ENCODE data around the gene RNF208. TPM values are rescaled to one million over a fixed set of nuclear protein-coding genes. Genes with fewer than 3 reads are reported as not detected.

RNF208 gene
- total and polyA plus RNA-seq, 2 experiments from 2014 or later: 1.4 to 5.6 TPM

DNA sequence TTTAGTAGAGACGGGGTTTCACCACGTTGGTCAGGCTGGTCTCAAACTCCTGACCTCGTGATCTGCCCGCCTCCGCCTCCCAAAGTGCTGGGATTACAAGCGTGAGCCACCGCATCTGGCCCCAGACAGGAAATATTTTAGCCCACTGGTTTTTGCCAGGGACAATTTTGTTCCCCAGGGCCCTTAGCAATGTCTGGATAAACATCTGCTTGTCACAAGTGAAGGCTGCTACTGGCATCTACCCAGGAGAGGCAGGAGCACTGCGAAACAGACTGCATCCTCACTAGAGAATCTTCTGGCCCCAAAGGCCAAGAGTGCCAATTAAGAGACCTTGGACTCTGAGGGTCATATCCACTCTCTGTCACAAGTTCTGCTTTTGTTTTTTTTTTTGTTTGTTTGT lies 19.1 kb downstream of the RNF208 start:
- Histone ChIP-seq H3K4me3 (no peak overlapping the region), H3K27ac (ENCODE audit: low read depth) (no peak overlapping the region), H2AFZ (no peak overlapping the region), H3K9me2 (ENCODE audit: insufficient read depth) (no peaks in the 10 kb centered on the region), H3F3A (replicated peaks; ENCODE audit: low read depth) (peaks cover 21% of the 10 kb centered on the region; the same call in 1 of the 2 replicates), H3K36me3 (ENCODE audit: insufficient read depth) (no peaks in the 10 kb centered on the region), H3K27me3 (ENCODE audit: insufficient read depth) (no peaks in the 10 kb centered on the region), H4K20me1 (replicated peaks; ENCODE audit: insufficient read depth) (peaks cover 14% of the 10 kb centered on the region), H3K4me1 (ENCODE audit: insufficient read depth) (peaks cover 30% of the 10 kb centered on the region), H3K4me2 (no peak overlapping the region), H3K79me2 (replicated peaks; ENCODE audit: insufficient read depth) (peaks cover 60% of the 10 kb centered on the region)
- no peak for TF ChIP-seq EZH2phosphoT487 (IDR thresholded peaks at IDR 0.05; ENCODE audit: unreplicated experiment)
- TF ChIP-seq CTCF (conservative IDR thresholded peaks at IDR 0.05; ENCODE audit: low read depth in 2 of 2): no peak
- TF ChIP-seq STAT1 (IDR thresholded peaks at IDR 0.05; ENCODE audit: unreplicated experiment): no peak
- TF ChIP-seq ZNF331 (CRISPR knock-in tag; IDR thresholded peaks at IDR 0.05; ENCODE audit: low read depth): no peak
- TF ChIP-seq NANOG (IDR thresholded peaks at IDR 0.05; ENCODE audit: borderline replicate concordance): no peak
- no peak for TF ChIP-seq ZNF462 (CRISPR knock-in tag; IDR thresholded peaks at IDR 0.05)
- no peak for TF ChIP-seq JUNB (IDR thresholded peaks at IDR 0.05; ENCODE audit: unreplicated experiment)
- no peak for TF ChIP-seq POLR2AphosphoS5 (IDR thresholded peaks at IDR 0.05; ENCODE audit: low read depth)
- TF ChIP-seq EZH2 (IDR thresholded peaks at IDR 0.05; ENCODE audit: low read depth, unreplicated experiment): no peak
- TF ChIP-seq ZNF114 (CRISPR knock-in tag; IDR thresholded peaks at IDR 0.05): no peak
- Mint-ChIP-seq H3K4me3 (no peak overlapping the region), H3K9me3 (no peaks in the 10 kb centered on the region), H3K27ac (no peak overlapping the region), H3K27me3 (ENCODE audit: insufficient read depth, low read depth, poor library complexity) (peaks cover 22% of the 10 kb centered on the region), H3K4me1 (peaks cover 39% of the 10 kb centered on the region), H3K36me3 (ENCODE audit: low read depth) (peaks cover 15% of the 10 kb centered on the region)
- DNase-seq (ENCODE audit: low spot score) (no peak), ATAC-seq (no peak)

Measured in GM23338 (cell line).